GM19351 (cell line): ENCODE measurements around the gene ELL.

Experiments used
- ATAC-seq: cut with Tn5 transposase; IDR thresholded peaks from one replicate; pipeline ENCODE4 v1.9.1; 2021; ENCODE audit warnings: mild to moderate bottlenecking, moderate library complexity; ENCODE audit not compliant: unreplicated experiment

Gene ELL

DNA sequence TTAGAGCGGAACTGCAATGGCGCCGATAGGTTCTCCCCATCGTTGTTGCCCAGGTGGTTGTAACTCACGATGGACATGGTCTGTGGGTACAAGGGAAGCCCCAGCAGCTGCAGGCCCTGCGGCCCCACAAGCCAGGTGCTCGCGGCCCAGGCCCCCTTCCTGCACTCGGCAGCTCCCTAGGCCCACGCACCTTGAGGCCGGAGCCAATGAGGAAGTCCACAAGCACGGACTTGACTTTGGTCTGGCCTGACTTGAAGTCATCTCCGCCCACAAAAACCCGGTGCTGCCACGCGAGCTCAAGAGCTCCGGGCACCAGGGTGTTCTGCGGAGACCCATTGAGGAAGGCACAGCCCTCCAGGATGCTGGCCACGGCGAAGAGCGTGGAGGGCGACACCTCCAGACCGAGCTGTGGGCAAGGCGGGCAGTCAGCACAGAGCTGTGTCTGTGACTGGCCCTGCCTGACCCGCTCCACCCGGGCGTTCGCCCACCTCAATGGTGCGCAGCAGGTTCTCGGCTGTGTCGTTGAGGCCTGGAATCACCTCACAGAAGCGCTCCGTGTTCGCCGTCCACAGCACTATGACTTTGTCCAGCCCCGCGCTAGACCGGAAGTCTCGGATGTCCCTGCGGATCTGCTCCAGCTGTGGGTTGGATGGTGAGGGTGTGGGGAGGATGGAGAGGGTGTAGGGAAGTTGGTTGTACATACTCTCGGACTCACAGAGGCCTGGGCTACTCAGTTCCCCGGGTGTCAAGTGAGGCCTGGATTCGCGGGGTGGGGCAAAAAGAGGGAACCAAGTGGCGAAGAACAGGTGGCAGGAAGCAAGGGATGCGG, 85.8 kb downstream of the ELL start:
- ATAC-seq = no peak

DNA sequence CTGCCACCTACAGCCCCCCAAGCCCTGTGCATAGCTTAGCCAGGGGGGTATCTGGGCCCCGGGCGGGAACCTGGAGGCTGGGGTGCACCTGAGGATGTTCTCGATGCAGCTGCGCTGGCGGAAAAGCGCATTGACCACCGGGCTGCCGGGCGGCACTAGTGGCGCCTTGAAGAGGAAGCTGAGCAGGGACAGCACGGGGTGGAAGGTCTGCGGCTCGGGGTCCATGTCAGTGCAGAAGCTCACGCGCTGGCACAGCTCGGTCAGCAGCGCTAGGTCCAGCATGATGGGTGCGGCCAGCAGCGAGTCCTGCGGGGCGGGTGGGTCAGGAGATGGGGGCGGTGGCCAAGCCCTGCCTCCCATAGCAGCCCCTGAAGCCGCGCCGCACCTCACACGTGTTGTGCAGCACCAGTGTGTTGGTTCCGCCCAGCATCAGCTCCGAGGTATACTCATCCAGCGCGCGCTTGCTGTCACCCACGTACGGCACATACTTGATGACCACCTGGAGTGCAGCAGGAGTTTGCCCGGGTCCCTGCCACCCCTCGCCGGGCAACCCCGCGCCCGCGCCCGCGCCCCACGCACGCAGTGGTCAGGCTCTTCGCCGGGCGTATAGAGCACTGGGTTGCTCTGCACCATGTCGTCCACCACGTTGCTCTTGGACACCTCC, 86.6 kb downstream of the ELL start:
- ATAC-seq = no peak

DNA sequence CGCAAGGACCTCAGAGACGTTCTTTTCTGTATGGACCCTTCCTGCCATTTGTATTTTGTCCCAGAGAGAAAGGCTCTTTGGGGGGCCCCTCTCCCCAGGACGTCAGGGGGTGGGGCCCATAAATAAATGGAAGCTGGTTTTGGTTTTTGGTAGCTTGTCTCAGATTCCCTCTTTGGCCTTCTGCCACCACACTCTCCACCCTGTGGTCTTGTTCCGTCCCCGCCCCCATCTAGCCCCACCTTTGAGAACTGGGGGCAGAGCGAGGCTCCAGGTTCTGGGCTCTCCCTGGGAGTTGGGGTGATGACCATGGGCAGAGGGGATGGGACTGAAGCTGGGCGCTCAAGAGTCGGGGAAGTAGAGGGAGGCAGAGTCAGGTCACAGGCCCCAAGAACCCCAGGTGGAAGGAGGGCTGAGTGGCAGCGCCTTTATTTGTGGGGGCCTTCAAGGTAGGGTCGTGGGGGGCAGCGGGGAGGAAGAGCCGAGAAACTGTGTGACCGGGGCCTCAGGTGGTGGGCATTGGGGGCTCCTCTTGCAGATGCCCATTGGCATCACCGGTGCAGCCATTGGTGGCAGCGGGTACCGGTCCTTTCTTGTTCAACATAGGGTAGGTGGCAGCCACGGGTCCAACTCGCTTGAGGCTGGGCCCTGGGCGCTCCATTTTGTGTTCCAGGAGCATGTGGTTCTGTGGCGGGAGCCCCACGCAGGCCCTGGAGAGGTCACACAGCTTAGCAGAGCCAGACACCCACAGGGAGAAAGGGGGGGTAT, 87.3 kb downstream of the ELL start:
- ATAC-seq = no peak

DNA sequence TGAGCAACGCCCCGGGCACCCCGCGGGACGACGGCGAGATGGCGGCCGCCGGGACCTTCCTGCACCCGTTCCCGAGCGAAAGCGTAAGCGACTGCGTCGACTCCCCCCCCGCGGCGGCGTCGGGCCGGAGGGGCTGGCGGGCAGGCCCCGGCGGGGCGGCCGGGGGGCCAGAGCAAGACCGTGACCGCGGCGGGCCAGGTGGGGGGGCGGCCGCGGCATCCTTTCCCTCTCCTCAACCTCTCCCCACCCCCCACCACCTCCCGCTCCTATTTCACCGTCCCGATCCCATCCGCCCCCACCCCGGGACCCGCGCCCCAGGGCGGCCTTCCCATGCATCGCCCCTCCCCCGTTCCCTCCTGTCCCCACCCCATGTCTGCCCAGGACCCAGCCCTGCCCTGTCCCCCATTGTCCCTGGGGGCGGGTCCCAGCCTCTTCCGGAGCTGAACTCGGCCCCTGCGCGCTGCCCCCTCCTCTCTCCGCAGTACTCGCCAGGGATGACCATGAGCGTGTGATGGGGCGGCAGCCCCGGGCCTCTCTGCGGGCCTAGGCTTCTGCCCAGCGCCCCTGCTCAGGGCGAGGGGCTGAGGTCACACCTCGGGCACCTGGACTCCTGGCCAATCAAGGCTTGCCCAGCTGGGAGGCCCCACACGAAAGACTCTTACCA, 88.0 kb downstream of the ELL start:
- no peak for ATAC-seq

DNA sequence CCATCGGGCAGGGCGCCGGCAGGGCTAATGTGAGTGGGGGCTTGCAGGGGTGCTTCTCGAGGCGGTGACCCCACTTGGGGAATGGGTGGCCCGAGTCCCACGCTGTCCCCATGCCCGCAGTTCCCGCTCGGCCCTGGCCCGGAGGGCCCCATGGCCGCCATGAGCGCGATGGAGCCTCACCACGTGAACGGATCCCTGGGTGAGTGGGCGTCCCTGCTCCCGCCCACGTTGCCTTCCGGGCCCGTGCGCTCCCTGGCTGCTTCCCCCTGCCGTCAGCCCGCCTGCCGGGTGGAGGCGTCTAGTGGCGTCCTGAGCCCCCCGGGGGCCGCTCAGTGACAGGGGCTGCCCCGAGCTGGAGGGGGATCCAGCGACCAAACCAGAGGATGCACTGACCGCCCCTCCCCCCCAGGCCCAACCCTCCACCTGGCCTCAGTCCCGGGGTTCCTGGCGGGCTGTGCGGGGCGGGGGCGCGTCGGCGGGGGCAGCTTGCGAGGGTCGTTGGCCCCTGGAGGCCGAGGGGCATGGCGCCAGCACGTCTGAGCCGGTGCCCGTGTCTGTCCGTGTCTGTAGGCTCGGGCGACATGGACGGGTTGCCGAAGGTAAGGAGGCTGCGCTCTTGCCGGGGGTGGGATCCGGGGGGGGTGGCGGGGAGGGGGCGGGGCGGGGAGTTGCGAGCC, 88.7 kb downstream of the ELL start:
- ATAC-seq = no peak

DNA sequence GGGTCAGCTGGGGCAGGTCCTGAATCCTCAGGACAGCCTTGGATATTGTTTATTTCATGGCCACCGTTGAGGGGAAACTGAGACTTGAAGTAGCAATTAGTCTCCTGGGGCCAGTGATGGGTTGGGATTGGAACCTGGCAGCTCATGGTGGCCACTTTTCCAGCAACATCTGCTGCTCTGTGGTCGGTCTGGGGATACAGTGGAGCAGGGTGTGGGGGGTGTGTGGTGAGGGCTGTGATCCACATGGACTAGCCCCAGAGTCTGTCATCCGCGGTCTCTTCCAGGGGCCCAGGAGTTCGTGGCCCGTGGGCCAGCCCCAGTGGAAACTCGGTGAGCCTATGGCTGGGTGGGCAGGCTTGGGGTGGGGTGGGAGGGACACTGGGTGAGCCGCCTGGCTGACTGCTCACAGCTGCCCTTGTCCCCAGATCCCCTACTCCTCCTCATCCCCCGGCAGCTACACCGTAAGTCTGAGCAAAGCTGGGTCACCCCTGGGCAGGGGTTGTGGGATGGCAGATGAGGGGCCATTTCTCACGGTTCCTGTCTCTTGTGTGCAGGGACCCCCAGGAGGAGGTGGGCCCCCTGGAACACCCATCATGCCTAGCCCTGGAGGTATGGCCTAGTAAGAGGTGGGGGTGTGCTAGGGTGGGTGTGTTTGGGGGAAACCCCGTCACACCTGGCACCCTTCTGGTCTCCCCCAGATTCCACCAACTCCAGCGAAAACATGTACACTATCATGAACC, 89.4 kb downstream of the ELL start:
- no peak for ATAC-seq

DNA sequence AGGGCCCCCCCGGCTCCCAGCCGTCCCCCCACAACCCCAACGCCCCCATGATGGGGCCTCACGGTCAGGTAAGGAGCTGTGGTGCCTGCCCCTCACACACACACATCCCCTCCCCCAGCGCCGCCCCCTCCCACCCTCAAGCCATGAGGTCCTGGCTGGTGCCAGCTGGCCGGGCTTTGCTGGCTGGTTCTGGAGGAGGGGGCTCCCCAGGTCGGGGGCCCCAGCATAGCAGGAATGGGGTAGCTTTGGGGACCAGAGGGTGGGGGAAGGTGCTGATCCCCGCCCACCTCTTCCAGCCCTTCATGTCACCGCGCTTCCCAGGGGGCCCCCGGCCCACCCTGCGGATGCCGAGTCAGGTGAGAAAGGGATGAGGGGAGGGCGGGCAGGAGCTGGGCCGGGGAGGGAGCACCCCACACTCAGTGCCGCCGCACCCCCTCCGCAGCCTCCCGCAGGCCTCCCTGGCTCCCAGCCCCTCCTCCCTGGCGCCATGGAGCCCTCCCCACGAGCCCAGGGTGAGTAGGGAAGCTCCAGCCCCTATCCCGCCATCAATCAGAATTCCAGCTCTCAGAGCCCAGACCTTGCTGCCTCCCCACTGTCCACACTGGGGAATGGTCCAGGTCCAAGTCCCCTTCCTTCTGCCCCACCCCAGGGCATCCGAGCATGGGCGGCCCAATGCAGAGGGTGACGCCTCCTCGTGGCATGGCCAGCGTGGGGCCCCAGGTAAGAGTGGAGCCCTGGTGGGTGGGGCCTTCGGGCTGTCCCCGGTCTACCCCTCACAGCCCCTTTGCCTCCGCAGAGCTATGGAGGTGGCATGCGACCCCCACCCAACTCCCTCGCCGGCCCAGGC, 90.3 kb downstream of the ELL start:
- ATAC-seq = no peak

DNA sequence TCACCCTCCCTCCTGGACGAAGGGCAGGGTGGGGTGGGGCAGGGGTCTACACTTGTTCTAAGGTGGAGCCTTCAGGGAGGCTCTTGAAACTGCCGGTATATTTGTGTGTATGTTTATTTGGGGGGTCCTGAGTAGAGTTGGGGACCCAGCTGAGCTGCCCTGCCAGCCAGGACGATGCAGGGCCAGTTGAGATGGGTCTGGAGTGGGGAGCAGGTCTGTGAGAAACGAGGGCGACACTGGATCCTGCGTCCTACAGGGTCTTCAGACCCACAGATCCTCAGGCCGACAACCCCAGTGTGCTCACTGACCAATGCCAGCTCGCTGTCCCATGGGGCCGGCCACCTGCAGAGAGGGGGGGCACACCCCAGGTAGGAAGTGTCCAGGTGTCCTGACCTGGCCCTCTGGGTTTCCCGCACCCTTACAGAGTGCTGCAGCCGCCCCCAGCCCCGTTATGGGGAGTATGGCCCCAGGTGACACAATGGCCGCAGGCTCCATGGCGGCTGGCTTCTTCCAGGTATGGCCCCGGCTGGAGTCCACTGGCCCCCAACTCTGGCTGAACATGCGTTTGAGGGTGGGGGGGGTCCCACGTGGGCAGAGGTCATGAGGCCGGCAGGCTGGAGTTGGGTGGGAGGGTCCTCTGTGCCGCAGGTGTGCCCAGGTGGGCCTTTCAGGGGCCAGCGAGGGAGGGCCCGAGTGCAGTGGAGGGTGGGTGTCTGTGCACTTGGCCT, 91.3 kb downstream of the ELL start:
- no peak for ATAC-seq

DNA sequence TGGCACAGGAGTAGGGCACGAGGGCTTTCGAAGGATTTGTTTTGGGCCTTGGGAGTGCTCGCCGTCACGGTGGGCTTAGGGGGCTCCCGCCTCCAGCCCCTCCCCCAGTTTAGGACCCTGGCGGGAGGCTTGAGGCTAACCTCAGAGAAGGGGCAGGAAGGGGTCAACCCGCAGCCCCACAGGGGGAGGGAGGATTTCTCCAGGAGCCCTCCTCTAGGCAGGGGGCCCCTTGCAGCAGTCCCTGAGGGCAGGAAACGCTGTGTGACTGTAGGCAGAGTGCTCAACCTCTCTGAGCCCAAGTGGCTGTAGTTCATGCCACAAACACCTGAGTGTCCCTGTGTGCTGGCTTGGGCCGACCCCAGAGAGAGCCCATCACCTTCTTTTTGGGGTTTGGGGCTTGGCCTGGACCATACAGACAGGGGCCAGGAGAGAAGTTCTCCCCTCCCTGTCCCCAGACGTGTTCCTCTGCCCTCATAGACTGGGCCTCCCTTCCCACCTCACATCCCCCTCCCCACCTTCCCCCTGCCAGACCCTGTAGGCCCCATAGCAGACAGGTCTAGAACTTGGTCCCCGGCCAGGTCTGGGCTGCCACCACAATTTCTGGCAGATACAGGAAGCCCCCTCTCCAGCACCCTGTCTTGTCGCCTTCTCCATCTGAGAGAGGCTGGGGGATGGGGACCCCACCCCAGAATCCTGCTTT, 92.0 kb downstream of the ELL start:
- no peak for ATAC-seq

DNA sequence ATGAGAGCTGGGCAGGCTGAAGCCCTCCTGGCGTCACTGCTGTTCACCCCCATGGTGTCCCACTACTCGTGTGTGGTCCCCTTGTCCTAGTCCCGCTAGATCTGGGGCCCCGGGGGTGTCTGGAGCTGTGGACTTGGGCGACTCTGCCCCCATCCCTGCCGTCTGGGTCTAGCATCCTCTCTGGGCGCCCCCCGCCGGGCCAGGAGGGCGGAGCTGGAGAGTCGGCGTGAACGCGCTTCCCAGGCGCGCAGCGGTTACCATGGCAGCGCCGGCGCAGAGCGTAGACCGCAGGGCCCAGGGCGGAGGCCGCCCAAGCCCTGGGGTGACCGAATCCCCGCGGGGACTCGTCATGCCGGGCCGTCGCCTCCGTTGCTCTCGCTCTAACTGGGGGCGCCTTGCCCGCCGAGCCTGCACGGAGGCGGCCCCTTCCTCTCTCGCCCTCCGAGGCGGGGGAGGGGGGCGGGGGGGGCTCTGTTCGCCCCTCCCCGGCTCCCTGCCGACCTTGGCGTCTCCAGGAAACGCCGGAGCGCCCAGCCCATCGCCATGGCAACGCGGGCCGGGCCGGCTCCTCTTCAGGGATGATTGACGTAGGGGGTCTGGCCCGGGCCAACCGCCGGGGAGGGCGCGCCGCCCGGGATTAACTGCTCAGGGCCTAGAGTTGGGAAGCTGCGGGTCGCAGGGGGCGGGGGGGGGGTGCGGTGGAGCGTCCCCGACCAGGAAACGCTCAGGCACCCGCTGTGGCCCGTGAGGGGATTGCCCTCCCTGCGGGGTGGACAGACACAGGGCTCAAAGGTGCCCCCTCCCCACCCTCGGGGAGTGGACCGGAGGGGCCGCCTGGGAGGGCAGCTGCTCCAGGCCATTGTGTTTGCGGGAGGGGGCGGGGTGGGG, 92.8 kb downstream of the ELL start:
- ATAC-seq = peak; percentile 67

DNA sequence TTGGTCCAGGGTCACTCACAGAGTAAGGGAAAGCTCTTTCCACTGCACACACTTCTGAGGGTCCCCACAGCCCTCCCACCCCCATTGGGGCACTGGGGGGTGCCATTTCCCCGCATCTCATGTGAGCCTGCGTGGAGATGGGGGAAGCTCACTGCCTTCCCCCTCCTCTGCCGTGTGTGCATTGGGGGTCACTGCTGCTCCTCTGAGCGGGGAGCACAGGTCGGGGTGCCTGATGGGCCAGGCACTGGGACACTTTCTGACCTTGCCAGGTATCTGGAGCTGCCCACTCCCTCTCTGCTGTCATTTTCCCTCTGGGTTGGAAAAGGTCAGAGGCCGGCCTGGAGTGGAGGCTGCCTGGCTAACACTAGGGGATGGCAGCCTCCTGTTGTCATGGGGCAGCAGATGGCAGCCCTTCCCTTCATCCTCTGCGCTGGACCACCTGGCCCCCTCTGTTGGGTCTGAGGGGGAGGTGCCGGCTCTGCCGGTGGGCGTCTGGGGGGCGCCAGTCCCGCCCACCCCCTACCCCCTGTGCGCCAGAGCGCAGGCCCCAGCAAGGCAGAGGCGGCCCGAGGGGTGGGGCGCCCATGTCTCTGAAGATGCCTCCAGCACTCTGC, 93.6 kb downstream of the ELL start:
- ATAC-seq = no peak

DNA sequence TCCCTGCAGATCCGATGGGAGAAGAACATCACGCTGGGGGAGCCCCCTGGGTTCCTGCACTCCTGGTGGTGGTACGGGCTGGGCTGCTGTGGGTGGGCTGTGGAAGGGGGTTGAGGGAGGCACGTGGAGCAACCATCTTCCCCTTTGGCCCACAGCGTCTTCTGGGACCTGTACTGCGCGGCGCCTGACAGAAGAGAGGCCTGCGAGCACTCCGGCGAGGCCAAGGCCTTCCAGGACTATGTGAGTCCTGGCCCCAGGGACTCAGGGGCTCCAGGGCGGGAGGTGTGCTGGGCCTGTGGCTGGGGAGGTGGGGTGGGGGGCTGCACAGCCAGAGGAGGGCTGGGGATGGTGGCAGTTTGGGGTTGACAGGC, 94.1 kb downstream of the ELL start:
- ATAC-seq = no peak

DNA sequence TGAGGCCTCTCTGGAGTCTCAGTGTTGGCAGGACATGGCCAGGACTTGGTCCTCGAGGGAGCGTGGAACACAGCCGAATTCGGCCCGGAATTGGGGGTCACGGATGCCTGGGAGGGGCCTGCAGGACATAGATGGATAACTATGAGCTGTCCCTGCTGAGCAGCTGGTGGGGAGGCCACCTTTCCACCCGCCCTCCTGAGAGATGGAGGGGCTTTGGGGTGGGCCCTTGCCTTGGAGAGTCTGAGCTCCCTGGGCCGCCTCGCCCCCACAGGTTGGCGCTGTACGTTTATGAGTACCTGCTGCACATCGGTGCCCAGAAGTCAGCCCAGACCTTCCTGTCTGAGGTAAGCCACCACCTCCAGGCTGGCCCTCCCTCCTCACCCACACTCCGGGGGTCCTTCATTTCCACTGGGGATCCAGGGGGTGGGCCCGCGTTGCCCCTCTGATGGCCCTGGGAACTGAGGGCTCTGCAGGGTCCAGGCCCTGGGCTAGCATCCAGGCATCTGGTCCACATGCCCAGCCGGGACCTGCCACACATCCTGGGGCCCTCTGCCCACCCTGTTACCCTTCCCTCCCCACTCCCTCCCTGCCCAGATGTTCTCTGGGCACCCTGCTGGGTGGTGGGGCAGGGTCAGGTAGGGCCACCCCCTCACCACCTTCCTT, 94.7 kb downstream of the ELL start:
- ATAC-seq = no peak

DNA sequence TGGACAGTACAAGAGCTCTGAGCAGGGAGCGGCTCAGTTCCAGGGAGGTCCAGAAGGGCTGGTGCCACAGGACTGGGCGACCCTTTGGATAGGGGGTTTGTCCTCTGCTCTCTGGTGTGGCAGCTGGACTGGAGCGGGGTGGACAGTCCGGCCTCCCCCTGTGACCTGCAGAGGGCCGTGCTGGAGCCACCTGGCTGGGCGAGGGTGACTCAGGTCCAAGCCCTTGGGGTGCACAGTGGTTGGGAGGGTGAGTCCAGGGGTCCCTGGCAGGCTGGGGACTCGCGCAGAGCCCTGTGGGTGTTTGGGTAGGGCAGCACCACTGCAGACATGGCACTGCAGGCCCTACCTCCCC, 95.5 kb downstream of the ELL start:
- ATAC-seq = no peak

DNA sequence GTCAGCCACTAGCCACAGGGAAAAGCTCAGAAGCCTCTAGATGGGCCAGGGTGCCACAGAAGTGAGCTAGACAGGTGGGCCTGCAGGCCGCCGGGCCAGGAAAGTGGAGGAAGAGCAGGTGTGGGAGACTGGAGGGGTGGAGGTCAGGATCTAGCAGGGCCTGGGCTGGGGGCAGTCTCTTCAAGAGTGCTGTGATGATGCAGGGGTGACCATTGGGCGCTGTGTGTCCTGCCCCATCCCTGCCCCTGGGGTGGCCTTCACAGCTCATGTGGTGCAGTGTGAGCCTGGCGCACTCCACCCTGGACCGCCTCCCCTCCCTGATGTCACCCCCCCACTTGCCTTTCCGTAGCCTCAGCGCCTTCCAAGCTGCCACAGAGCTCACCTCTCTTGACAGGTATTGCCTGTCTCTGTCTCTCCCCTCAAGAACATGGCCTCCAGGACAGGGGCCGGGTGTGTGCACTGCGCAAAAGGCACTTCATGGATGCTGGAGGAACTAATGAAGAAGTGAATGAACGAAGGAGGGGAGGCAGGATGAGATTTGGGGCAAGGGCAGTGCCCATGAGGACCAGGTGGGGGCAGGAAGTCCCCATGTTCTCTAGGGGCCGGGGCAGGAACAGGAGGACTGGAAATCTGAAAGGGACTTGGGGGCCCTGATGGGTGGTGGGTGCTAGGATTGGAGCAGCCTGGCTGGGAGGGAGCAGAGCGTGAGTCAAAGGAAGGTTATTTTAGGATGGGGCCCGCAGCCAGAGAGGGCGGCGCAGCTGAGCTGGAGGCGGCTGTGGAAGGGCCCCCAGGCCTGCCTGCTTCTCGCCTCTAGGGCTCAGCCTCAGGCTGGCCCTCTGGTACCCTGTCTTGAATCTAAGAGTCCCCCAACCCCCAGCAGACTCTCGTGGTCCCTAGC, 96.1 kb downstream of the ELL start:
- no peak for ATAC-seq
